Activated naive CD8-positive, alpha-beta T cell treated with anti-CD3 and anti-CD28 coated beads, Interleukin-2, amount 10 ng/mL, durations not matched to agents 7 days and 5 days (primary cell): Measurements from ENCODE around the gene CRYBG1. TPM values are rescaled to one million over a fixed set of nuclear protein-coding genes. Genes with fewer than 3 reads are reported as not detected.
A peak's percentile ranks its signal among the peaks of the same experiment; 100 is the strongest.

Source experiments
- ATAC-seq: fragments of 150-1000 bp; cut with Tn5 transposase; one replicate; pipeline ENCODE4 v1.10.0; 2021; ENCODE audit warnings: low read depth, moderate library complexity
- POLR2A ChIA-PET: fragments of 350-600 bp; sonication (Branson Sonifier 250); formaldehyde crosslinking; loops from one replicate; lab custom pipeline; 2021; ENCODE audit warnings: antibody characterized with exemption; lab: Charles Lee
- DNase-seq: peaks from one replicate; pipeline ENCODE4 v3.0.0; 2021
- H3K27ac Mint-ChIP-seq: one replicate; pipeline ENCODE4 v1.8.0; 2022; ENCODE audit warnings: mild to moderate bottlenecking, mixed read lengths
- H3K27me3 Mint-ChIP-seq: one replicate; pipeline ENCODE4 v1.8.0; 2022; ENCODE audit warnings: mild to moderate bottlenecking, moderate library complexity, mixed read lengths
- H3K36me3 Mint-ChIP-seq: one replicate; pipeline ENCODE4 v1.8.0; 2021; ENCODE audit warnings: mild to moderate bottlenecking, mixed read lengths
- H3K4me1 Mint-ChIP-seq: one replicate; pipeline ENCODE4 v1.8.0; 2021; ENCODE audit warnings: mixed read lengths
- H3K4me3 Mint-ChIP-seq: one replicate; pipeline ENCODE4 v1.8.0; 2022; ENCODE audit warnings: mild to moderate bottlenecking, moderate library complexity, mixed read lengths
- H3K9me3 Mint-ChIP-seq: one replicate; pipeline ENCODE4 v1.8.0; 2021; ENCODE audit warnings: mixed read lengths
- total RNA-seq, 2 experiments: library from RNA; stranded (reverse); gene quantifications; one replicate each; pipeline ENCODE4 v1.2.3, GENCODE V29; 2021

CRYBG1 gene, protein sequence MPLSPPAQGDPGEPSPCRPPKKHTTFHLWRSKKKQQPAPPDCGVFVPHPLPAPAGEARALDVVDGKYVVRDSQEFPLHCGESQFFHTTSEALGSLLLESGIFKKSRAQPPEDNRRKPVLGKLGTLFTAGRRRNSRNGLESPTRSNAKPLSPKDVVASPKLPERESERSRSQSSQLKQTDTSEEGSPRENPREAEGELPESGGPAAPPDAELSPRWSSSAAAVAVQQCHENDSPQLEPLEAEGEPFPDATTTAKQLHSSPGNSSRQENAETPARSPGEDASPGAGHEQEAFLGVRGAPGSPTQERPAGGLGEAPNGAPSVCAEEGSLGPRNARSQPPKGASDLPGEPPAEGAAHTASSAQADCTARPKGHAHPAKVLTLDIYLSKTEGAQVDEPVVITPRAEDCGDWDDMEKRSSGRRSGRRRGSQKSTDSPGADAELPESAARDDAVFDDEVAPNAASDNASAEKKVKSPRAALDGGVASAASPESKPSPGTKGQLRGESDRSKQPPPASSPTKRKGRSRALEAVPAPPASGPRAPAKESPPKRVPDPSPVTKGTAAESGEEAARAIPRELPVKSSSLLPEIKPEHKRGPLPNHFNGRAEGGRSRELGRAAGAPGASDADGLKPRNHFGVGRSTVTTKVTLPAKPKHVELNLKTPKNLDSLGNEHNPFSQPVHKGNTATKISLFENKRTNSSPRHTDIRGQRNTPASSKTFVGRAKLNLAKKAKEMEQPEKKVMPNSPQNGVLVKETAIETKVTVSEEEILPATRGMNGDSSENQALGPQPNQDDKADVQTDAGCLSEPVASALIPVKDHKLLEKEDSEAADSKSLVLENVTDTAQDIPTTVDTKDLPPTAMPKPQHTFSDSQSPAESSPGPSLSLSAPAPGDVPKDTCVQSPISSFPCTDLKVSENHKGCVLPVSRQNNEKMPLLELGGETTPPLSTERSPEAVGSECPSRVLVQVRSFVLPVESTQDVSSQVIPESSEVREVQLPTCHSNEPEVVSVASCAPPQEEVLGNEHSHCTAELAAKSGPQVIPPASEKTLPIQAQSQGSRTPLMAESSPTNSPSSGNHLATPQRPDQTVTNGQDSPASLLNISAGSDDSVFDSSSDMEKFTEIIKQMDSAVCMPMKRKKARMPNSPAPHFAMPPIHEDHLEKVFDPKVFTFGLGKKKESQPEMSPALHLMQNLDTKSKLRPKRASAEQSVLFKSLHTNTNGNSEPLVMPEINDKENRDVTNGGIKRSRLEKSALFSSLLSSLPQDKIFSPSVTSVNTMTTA (N-terminal part only)
- 10 to 100 TPM; 34.8 to 37.3 TPM for total RNA-seq

DNA sequence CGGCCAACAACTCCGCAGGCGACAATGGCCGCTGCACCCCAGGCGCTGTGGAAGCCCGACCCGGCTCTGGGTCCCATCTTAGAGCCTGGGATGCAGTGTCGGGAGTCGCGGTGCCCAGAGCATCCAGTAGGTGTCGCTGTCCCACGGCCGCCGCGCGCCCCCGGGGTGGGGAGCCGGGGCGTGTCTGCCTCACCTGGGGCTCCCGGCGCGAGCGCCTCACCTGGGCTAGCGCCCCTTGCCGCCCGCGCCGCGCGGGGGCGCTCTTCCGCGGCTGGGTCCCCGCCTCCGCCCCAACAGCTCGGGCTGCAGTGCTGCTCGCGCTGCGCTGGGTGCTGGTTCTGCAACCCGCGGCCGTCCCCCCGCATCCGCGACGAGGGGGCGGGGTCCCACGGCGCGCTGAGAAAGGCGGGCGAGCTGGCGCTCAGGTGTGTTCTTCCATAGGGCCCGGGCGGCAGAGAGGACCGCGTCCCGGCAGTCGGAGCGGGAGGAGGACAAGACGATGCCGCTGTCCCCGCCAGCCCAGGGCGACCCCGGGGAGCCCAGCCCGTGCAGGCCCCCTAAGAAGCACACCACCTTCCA is at the start of gene CRYBG1:
Gene CRYBG1 (plus strand): TSS at position 308 of the 579 bp plus-strand sequence. CDS start 192 bp downstream, at position 500.
- H3K4me1 Mint-ChIP-seq: peaks cover 8% of the 10 kb centered on the region
- POLR2A ChIA-PET: no interaction called here
- H3K36me3 Mint-ChIP-seq: no peaks in the 10 kb centered on the region
- peaks cover 58% of the 10 kb centered on the region for H3K27me3 Mint-ChIP-seq
- H3K27ac Mint-ChIP-seq: no peak within 1 kb of the TSS
- DNase-seq (peak; percentile 84), ATAC-seq (peak; percentile 87)
- no peaks in the 10 kb centered on the region for H3K9me3 Mint-ChIP-seq
- peak within 1 kb of the TSS; percentile 76 for H3K4me3 Mint-ChIP-seq

GRCh38 chr6:106315765-106316374 is 44.6 kb upstream of the CRYBG1 start:
- POLR2A ChIA-PET: no interaction called here
- peak overlapping the region; percentile 5 for H3K4me3 Mint-ChIP-seq
- H3K27ac Mint-ChIP-seq: no peak overlapping the region
- ATAC-seq: no peak
- H3K9me3 Mint-ChIP-seq: no peaks in the 10 kb centered on the region
- no peaks in the 10 kb centered on the region for H3K27me3 Mint-ChIP-seq
- H3K36me3 Mint-ChIP-seq: peaks cover 31% of the 10 kb centered on the region
- peaks cover 44% of the 10 kb centered on the region for H3K4me1 Mint-ChIP-seq
- no peak for DNase-seq

GRCh38 chr6:106316375-106316766 is 44.1 kb upstream of the CRYBG1 start:
- DNase-seq (no peak), ATAC-seq (no peak)
- no peaks in the 10 kb centered on the region for H3K9me3 Mint-ChIP-seq
- peak overlapping the region; percentile 3 for H3K4me3 Mint-ChIP-seq
- H3K36me3 Mint-ChIP-seq: peaks cover 27% of the 10 kb centered on the region
- no peak overlapping the region for H3K27ac Mint-ChIP-seq
- H3K27me3 Mint-ChIP-seq: no peaks in the 10 kb centered on the region
- POLR2A ChIA-PET: interaction anchor here (0.6 kb wide), 1 partner anchor 9 kb away, joined by 3 read pairs; the partner anchor contains the start of gene ATG5
- peaks cover 44% of the 10 kb centered on the region for H3K4me1 Mint-ChIP-seq

- peaks cover 21% of the 10 kb centered on the region for H3K36me3 Mint-ChIP-seq
- DNase-seq: no peak
- no peak for ATAC-seq
- no peak overlapping the region for H3K4me3 Mint-ChIP-seq
- peaks cover 36% of the 10 kb centered on the region for H3K4me1 Mint-ChIP-seq
- no peaks in the 10 kb centered on the region for H3K9me3 Mint-ChIP-seq
- H3K27ac Mint-ChIP-seq: no peak overlapping the region
- POLR2A ChIA-PET: no interaction called here
- no peaks in the 10 kb centered on the region for H3K27me3 Mint-ChIP-seq
These were observed 42.5 kb upstream of the CRYBG1 start for GRCh38 chr6:106318061-106318460.

GRCh38 chr6:106318851-106319250 is 41.7 kb upstream of the CRYBG1 start:
- Mint-ChIP-seq H3K27me3 (no peaks in the 10 kb centered on the region), H3K4me1 (peaks cover 36% of the 10 kb centered on the region), H3K27ac (no peak overlapping the region), H3K4me3 (no peak overlapping the region), H3K9me3 (no peaks in the 10 kb centered on the region), H3K36me3 (peaks cover 22% of the 10 kb centered on the region)
- ATAC-seq: no peak
- POLR2A ChIA-PET: no interaction called here
- no peak for DNase-seq

DNA sequence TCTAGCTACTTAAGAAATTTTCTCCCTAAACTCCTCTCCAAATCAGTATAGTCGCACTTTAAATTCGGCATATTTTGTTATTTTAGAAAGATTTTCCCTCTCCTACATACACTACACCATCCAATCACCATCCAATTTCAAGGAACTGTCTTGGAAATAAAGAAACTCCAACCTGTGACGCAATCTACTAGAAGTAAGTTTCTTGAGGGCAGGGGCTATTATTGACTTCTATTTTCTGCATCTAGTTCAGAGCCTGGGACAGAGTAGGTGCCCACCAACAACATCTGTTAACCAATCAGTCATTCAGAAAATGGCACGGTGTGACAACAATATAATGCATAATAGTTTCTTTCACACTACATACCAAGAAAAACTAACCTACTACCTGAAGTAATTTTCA is 38.6 kb upstream of the CRYBG1 start:
- no peak overlapping the region for H3K4me3 Mint-ChIP-seq
- POLR2A ChIA-PET: no interaction called here

DNA sequence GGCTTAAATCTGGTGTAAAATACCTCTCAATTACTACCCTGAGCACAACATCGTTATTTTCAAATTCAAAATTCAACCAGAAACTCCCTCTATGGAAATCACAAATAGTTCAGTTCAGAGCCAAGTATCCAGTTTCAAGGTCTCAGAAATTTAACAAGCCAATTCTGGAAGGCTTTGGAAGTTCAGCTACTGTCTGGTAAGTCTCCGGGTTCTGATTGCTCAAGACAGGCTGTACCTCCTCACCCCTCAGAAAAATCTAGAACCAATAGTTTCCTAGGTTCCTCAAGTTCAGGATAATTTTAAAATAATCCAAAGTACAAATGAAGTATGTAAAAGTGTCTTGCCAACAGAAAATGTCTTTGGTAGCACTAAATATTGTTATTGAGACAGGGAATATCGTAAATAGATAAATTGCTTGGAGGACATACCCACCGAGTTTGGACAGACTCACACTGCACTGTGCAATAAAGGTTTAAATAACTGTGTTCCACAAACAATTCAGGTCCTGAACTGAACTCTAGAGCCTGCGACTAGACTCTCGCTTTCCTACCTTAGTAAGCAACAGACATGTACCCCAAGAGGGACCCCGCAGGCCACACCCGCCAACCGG is 35.7 kb upstream of the CRYBG1 start:
- Mint-ChIP-seq H3K4me3 (peak overlapping the region; percentile 100), H3K27me3 (peaks cover 14% of the 10 kb centered on the region), H3K27ac (peak overlapping the region; percentile 99), H3K9me3 (no peaks in the 10 kb centered on the region), H3K4me1 (peaks cover 30% of the 10 kb centered on the region), H3K36me3 (peaks cover 13% of the 10 kb centered on the region)
- DNase-seq: no peak
- no peak for ATAC-seq
- POLR2A ChIA-PET: interaction anchor here (1.0 to 1.7 kb wide), 6 partner anchors 10 to 343 kb away, joined by 3 to 5 read pairs (median 4); no protein-coding TSS in a partner anchor

More for the DNA sequence above, 38.6 kb upstream of the CRYBG1 start:
- DNase-seq (no peak), ATAC-seq (no peak)
- Mint-ChIP-seq H3K27me3 (no peaks in the 10 kb centered on the region), H3K9me3 (no peaks in the 10 kb centered on the region), H3K36me3 (peaks cover 16% of the 10 kb centered on the region), H3K27ac (no peak overlapping the region), H3K4me1 (peaks cover 38% of the 10 kb centered on the region)

DNA sequence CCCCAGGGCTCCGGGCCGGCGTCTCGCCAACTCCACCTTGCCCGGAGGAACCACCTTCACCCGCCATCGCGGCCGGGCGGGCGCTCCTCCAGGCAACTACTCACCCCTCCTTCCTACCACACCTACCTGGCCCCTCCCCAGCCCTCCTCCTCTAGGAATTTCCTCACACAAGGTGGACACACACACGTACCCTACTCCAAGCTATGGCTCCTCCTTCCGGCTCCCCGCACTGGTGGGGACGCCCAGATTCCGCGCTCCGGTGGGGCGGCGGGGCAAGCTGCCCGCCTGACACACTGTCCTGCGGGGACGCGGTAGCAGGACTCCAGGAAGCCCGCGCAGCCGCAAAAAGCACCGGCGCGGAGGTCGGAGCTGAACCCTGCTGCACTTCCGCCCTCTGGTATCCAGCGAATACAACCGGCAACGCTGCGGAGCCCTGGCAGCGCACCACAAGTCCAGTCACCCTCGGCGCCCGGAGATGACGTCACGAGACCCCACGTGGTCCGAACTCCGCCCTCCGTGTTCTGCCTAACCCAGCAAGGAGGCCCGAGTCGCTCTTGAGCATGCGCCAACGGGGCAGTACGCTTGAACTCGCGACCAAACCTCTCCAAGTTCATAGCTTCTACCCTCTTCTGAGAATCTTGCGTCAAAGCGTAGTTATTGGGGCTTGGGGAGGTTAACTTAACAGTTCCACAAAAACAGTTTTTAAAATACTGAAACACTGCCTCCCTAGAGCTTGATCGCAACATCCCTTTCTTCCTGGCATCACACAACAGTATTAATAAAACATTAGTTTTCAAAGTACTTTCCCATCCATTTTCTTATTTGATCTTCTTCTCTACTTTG is 35.0 kb upstream of the CRYBG1 start, which contains the start of gene ATG5:
Gene ATG5 (minus strand): TSS at position 425 of the 843 bp plus-strand sequence. CDS start 9,552 bp downstream, outside the sequence.
- POLR2A ChIA-PET: interaction anchor here (0.7 to 1.7 kb wide), 13 partner anchors 9 to 344 kb away, joined by 3 to 5 read pairs (median 3); no protein-coding TSS in a partner anchor
- peak; percentile 95 for ATAC-seq

DNA sequence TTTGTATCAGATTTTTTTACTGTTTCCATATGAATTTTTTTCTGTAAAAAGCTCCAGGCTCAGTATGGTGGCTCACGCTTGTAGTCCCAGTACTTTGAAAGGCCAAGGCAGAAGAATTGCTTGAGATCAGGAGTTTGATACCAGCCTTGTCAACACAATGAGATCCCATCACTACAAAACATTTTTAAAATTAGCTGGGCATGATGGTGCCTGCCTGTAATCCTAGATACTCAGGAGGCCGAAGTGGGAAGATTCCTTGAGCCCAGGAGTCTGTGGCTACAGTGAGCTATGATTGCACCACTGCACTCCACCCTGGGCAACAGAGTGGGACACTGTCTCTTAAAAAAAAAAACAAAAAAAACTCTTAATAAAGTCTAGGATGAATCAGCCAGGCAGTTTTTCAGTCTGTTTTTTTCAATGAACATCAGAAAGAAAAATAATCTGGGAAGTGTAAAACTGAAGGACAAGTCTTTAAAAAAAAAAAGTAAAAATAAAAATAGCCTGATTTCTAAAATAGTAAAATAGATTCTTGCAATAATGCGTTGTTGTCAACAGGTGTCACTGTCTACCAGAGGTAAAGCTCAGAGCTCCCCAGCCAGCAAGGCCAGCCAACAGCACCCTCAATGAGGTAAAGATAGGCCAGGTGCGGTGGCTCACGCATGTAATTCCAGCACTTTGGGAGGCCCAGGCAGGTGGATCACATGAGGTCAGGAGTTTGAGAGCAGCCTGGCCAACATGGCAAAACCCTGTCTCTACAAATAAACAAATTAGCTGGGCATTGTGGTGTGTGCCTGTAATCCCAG is 25.7 kb upstream of the CRYBG1 start:
- peaks cover 6% of the 10 kb centered on the region for H3K4me1 Mint-ChIP-seq
- no peak overlapping the region for H3K27ac Mint-ChIP-seq
- H3K36me3 Mint-ChIP-seq: no peaks in the 10 kb centered on the region
- ATAC-seq (peak; percentile 77), DNase-seq (peak; percentile 47)
- H3K4me3 Mint-ChIP-seq: no peak overlapping the region
- POLR2A ChIA-PET: interaction anchor here (0.6 to 1.3 kb wide), 3 partner anchors 9 to 698 kb away, joined by 3 to 5 read pairs (median 4); partner anchors contain the start of gene ATG5
- H3K27me3 Mint-ChIP-seq: peaks cover 29% of the 10 kb centered on the region
- H3K9me3 Mint-ChIP-seq: no peaks in the 10 kb centered on the region

More for the DNA sequence above, 35.0 kb upstream of the CRYBG1 start, which contains the start of gene ATG5:
- Mint-ChIP-seq H3K4me3 (peak within 1 kb of the TSS; percentile 100), H3K27me3 (peaks cover 17% of the 10 kb centered on the region), H3K4me1 (peaks cover 29% of the 10 kb centered on the region), H3K27ac (peak within 1 kb of the TSS; percentile 99), H3K9me3 (no peaks in the 10 kb centered on the region), H3K36me3 (peaks cover 13% of the 10 kb centered on the region)
- peak; percentile 99 for DNase-seq

DNA sequence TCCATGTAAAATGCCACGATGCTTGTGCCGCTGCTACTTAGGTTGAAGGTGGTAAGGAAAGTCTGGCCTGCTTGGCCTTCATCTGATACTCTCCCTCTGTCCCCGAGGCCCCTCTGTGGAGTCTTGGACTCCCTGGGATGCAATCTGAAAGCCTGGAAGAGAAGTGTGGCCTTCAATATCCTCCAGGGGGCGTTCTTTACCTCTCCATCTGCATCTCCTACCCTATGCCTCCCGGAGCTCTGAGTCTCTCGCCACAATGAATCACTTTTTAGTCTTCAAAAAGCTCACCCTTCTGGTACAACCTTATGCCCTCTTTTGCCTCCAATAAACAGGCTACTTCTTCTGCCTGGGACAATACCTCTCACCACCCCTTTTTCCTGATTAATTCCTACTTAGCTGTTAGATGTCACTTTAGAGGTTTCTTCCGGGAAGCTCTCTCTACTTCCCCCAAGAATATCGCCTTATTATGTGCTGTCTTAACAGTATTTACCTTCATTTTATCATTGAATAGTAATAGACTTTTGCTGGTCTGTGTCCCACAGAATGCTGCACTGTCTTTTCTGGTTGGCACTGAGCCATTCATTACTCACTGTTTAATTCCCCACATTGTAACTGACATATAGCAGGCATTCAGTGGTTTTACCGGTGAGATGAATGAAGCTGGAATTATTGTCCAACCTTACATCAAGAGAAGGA is 21.0 kb upstream of the CRYBG1 start:
- POLR2A ChIA-PET: interaction anchor here (0.6 kb wide), 1 partner anchor 354 kb away, joined by 3 read pairs; no protein-coding TSS in a partner anchor
- no peak for DNase-seq
- Mint-ChIP-seq H3K4me3 (peak overlapping the region; percentile 35), H3K27ac (no peak overlapping the region), H3K27me3 (peaks cover 28% of the 10 kb centered on the region), H3K9me3 (no peaks in the 10 kb centered on the region), H3K36me3 (no peaks in the 10 kb centered on the region), H3K4me1 (peaks cover 6% of the 10 kb centered on the region)
- peak; percentile 82 for ATAC-seq
